H9 (cell line): Measurements from ENCODE around the gene ITPKB. TPM values are rescaled to one million over a fixed set of nuclear protein-coding genes. Genes with fewer than 3 reads are reported as not detected.

ENCODE experiments used
- DNase-seq: peaks from one replicate; pipeline ENCODE4 v3.0.0-alpha.2; 2017
- H2AFZ ChIP-seq: one replicate; pipeline ENCODE4 v1.6.1; 2013; ENCODE audit warnings: mild to moderate bottlenecking, low read length, control low read depth, moderate library complexity
- H2AK5ac ChIP-seq: 2 replicates; pipeline ENCODE4 v1.6.1; 2013; ENCODE audit warnings: low read length, control low read depth, mixed read lengths; ENCODE audit not compliant: insufficient read length
- H2BK120ac ChIP-seq: one replicate; pipeline ENCODE4 v1.6.1; 2013; ENCODE audit warnings: low read depth, mild to moderate bottlenecking, low read length, control low read depth, inconsistent platforms; ENCODE audit not compliant: poor library complexity, severe bottlenecking
- H2BK12ac ChIP-seq: 2 replicates; pipeline ENCODE4 v1.6.1; 2013; ENCODE audit warnings: low read length, control low read depth, mixed read lengths, low read depth; ENCODE audit not compliant: insufficient read length
- H2BK15ac ChIP-seq: 2 replicates; pipeline ENCODE4 v1.6.1; 2013; ENCODE audit warnings: low read depth, low read length, control low read depth
- H2BK20ac ChIP-seq: one replicate; pipeline ENCODE4 v1.6.1; 2013; ENCODE audit warnings: low read depth, mild to moderate bottlenecking, low read length, control low read depth, inconsistent platforms; ENCODE audit not compliant: poor library complexity, severe bottlenecking
- H2BK5ac ChIP-seq: 2 replicates; pipeline ENCODE4 v1.6.1; 2013; ENCODE audit warnings: low read length, control low read depth, mixed read lengths; ENCODE audit not compliant: insufficient read length
- H3K14ac ChIP-seq: 2 replicates; pipeline ENCODE4 v1.6.1; 2013; ENCODE audit warnings: low read length, control low read depth; ENCODE audit not compliant: insufficient read depth
- H3K18ac ChIP-seq: 2 replicates; pipeline ENCODE4 v1.6.1; 2013; ENCODE audit warnings: low read depth, mild to moderate bottlenecking, mixed read lengths, low read length, control low read depth; ENCODE audit not compliant: insufficient read length
- H3K23ac ChIP-seq: 2 replicates; pipeline ENCODE4 v1.6.1; 2013; ENCODE audit warnings: low read length, control low read depth, mixed read lengths, low read depth; ENCODE audit not compliant: insufficient read length
- H3K23me2 ChIP-seq: 2 replicates; pipeline ENCODE4 v1.6.1; 2013; ENCODE audit warnings: low read depth, mild to moderate bottlenecking, mixed read lengths, low read length, control low read depth; ENCODE audit not compliant: insufficient read length, poor library complexity, severe bottlenecking
- H3K27ac ChIP-seq: 2 replicates; pipeline ENCODE4 v1.5.1; 2013; ENCODE audit warnings: low read length, control low read depth, mixed read lengths, low read depth; ENCODE audit not compliant: insufficient read length
- H3K27me3 ChIP-seq: 2 replicates; pipeline ENCODE4 v1.6.1; 2013; ENCODE audit warnings: low read length, control low read depth, inconsistent platforms; ENCODE audit not compliant: insufficient read depth
- H3K4ac ChIP-seq: 2 replicates; pipeline ENCODE4 v1.6.1; 2013; ENCODE audit warnings: low read depth, mild to moderate bottlenecking, control low read depth, inconsistent platforms, low read length, moderate library complexity
- H3K4me1 ChIP-seq: 2 replicates; pipeline ENCODE4 v1.6.1; 2013; ENCODE audit warnings: low read length, control low read depth, inconsistent platforms; ENCODE audit not compliant: insufficient read depth
- H3K4me2 ChIP-seq: 2 replicates; pipeline ENCODE4 v1.6.1; 2013; ENCODE audit warnings: low read length, control low read depth, mixed read lengths; ENCODE audit not compliant: insufficient read length, insufficient read depth
- H3K56ac ChIP-seq: 2 replicates; pipeline ENCODE4 v1.6.1; 2013; ENCODE audit warnings: low read depth, mild to moderate bottlenecking, mixed read lengths, low read length, control low read depth; ENCODE audit not compliant: insufficient read length
- H3K79me1 ChIP-seq: 2 replicates; pipeline ENCODE4 v1.6.1; 2013; ENCODE audit warnings: low read depth, mild to moderate bottlenecking, moderate library complexity, low read length, control low read depth, inconsistent platforms; ENCODE audit not compliant: insufficient read depth, poor library complexity, severe bottlenecking
- H3K79me2 ChIP-seq: 2 replicates; pipeline ENCODE4 v1.6.1; 2013; ENCODE audit warnings: low read length, control low read depth, inconsistent platforms; ENCODE audit not compliant: insufficient read depth
- H3K9ac ChIP-seq: 2 replicates; pipeline ENCODE4 v1.6.1; 2013; ENCODE audit warnings: low read length, control low read depth, mixed read lengths; ENCODE audit not compliant: insufficient read length; ENCODE audit errors: extremely low read depth
- H3K9me3 ChIP-seq: one replicate; pipeline ENCODE4 v1.6.1; 2013; ENCODE audit warnings: low read depth, low read length, inconsistent platforms; ENCODE audit not compliant: control insufficient read depth
- H3T11ph ChIP-seq: one replicate; pipeline ENCODE4 v1.6.1; 2013; ENCODE audit warnings: mild to moderate bottlenecking, low read length, control low read depth, inconsistent platforms
- H4K20me1 ChIP-seq: one replicate; pipeline ENCODE4 v1.6.1; 2013; ENCODE audit not compliant: control insufficient read depth, insufficient read length, insufficient read depth
- H4K5ac ChIP-seq: 2 replicates; pipeline ENCODE4 v1.6.1; 2013; ENCODE audit warnings: low read depth, mild to moderate bottlenecking, mixed read lengths, low read length, control low read depth; ENCODE audit not compliant: insufficient read length
- H4K8ac ChIP-seq: replicated peaks from 2 replicates; pipeline ENCODE4 v1.6.1; 2013; ENCODE audit warnings: low read length, control low read depth, mixed read lengths, low read depth; ENCODE audit not compliant: insufficient read length
- H4K91ac ChIP-seq: 2 replicates; pipeline ENCODE4 v1.6.1; 2013; ENCODE audit warnings: low read depth, mild to moderate bottlenecking, moderate library complexity, mixed read lengths, low read length, control low read depth; ENCODE audit not compliant: insufficient read length
- H3K27ac Mint-ChIP-seq, 3 experiments: 2 replicates in 2 of 3; 3 replicates in 1 of 3; pipeline ENCODE4 v1.8.0; 2020 to 2021; ENCODE audit warnings: mixed read lengths in 3 of 3, mild to moderate bottlenecking in 1 of 3, moderate library complexity in 1 of 3
- H3K27me3 Mint-ChIP-seq: 2 replicates; pipeline ENCODE4 v1.8.0; 2021; ENCODE audit warnings: low read depth, mild to moderate bottlenecking, moderate library complexity, mixed read lengths
- H3K36me3 Mint-ChIP-seq, 3 experiments: 2 replicates in 2 of 3; 3 replicates in 1 of 3; pipeline ENCODE4 v1.8.0; 2020 to 2021; ENCODE audit warnings: low read depth in 3 of 3, mixed read lengths in 3 of 3; ENCODE audit not compliant: insufficient read depth in 1 of 3
- H3K4me1 Mint-ChIP-seq, 2 experiments: 2 replicates each; pipeline ENCODE4 v1.8.0; 2020; ENCODE audit warnings: mixed read lengths in 2 of 2
- H3K4me3 Mint-ChIP-seq, 2 experiments: 2 replicates in 1 of 2; 3 replicates in 1 of 2; pipeline ENCODE4 v1.8.0; 2020 to 2021; ENCODE audit warnings: mild to moderate bottlenecking in 2 of 2, mixed read lengths in 2 of 2, moderate library complexity in 1 of 2
- H3K9me3 Mint-ChIP-seq, 2 experiments: 2 replicates in 1 of 2; 3 replicates in 1 of 2; pipeline ENCODE4 v1.8.0; 2020; ENCODE audit warnings: mild to moderate bottlenecking in 2 of 2, mixed read lengths in 2 of 2, moderate library complexity in 1 of 2
- CTCF ChIP-seq: fragments of 200-600 bp; sonication (generic); conservative IDR thresholded peaks from 3 replicates; pipeline ENCODE4 v1.8.0; 2021; ENCODE audit warnings: antibody characterized with exemption, mild to moderate bottlenecking
- WGBS: extraction: QIAGEN DNeasy Blood & Tissue Kit; methylation state at CpG from one replicate; pipeline ENCODE4 v1.1.7; 2013; ENCODE audit warnings: missing lambda C conversion rate, low lambda C conversion rate, mixed read lengths; ENCODE audit not compliant: insufficient read length; ENCODE audit errors: extremely low coverage; 5-methylcytosine and 5-hydroxymethylcytosine counted together
- total RNA-seq: library from RNA; stranded (reverse); gene quantifications from 2 replicates; pipeline ENCODE4 v1.2.1, GENCODE V29; 2021

The ITPKB gene
- total RNA-seq, 1 experiment from 2014 or later: 3.8 TPM

DNA sequence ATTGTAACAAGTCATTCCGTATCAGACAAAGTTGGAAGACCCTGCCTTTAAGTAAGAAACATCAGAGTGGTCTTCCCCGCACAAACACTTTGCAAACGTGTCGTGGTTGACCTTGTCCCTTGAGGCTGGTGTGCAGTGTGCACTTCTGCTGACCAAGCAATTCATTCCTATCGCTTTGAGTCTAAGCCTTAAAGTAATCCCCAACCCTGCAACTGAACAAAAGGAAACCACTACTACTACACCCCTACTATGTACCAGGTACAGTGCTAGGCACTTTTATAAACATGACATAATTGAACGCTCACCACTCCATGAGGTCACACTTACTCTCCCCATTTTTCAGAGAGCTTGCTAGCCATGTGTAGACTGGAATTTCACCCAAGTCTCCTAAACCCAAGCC is 10.6 kb downstream of the ITPKB start:
- no CpG with 5 or more reads among the region's 6 CpGs for WGBS
- no peaks in the 10 kb centered on the region for H3K9me3 Mint-ChIP-seq

More for the DNA sequence above, 10.6 kb downstream of the ITPKB start:
- Histone ChIP-seq H4K20me1 (no peaks in the 10 kb centered on the region), H2AK5ac (no peak overlapping the region), H3K9me3 (no peaks in the 10 kb centered on the region), H2BK20ac (no peak overlapping the region), H3K14ac (no peak overlapping the region), H3K27me3 (no peaks in the 10 kb centered on the region), H3K27ac (no peak overlapping the region), H3K23ac (no peak overlapping the region), H2BK12ac (no peak overlapping the region), H3T11ph (no peak overlapping the region), H3K4me2 (no peak overlapping the region), H3K4me1 (peaks cover 25% of the 10 kb centered on the region; the same call in 1 of the 2 replicates), H3K79me2 (no peaks in the 10 kb centered on the region), H2AFZ (no peak overlapping the region), H3K56ac (no peak overlapping the region), H4K91ac (no peak overlapping the region), H3K18ac (no peak overlapping the region), H3K9ac (no peak overlapping the region), H3K23me2 (no peaks in the 10 kb centered on the region), H4K5ac (no peak overlapping the region), H3K79me1 (no peaks in the 10 kb centered on the region), H2BK120ac (no peak overlapping the region), H2BK15ac (no peak overlapping the region), H2BK5ac (no peak overlapping the region), H3K4ac (no peak overlapping the region), H4K8ac (no peak overlapping the region)
- H3K36me3 Mint-ChIP-seq: peaks cover 0 to 5% (median 0%) of the 10 kb centered on the region in 3 experiments; a peak in 1 of 7 replicates
- peak overlapping the region in 1 of 3 experiments; percentile 42; a peak in 2 of 7 replicates for H3K27ac Mint-ChIP-seq
- no peaks in the 10 kb centered on the region; the same call in none of the 2 replicates for H3K27me3 Mint-ChIP-seq
- no peak overlapping the region for H3K4me3 Mint-ChIP-seq
- DNase-seq: no peak
- no peak for TF ChIP-seq CTCF
- peaks cover 60 to 65% of the 10 kb centered on the region in 2 experiments for H3K4me1 Mint-ChIP-seq
